ENCODE measurements around the gene ZNF227.
"Not testable (repeated sequence)": the region's sequence is repeated elsewhere in the genome, so short reads cannot be mapped to it uniquely, and the experiment has no call there.

Gene ZNF227

GRCh38 chr19:44212250-44212865 is at the start of gene ZNF227:
TSS of gene ZNF227 (plus strand) at chr19:44212532. CDS start at chr19:44217793, 5,261 bp downstream.
- peak; percentile 66 to 74 for DNase-seq (ENCODE audit: low read depth in 2 of 2)

GRCh38 chr19:44163789-44164188 is 48.5 kb upstream of the ZNF227 start:
- DNase-seq (ENCODE audit: low read depth in 2 of 2) = no peak

- no peak for DNase-seq (ENCODE audit: low read depth in 2 of 2)
Measured at GRCh38 chr19:44164327-44164672, 48.0 kb upstream of the ZNF227 start.

DNA sequence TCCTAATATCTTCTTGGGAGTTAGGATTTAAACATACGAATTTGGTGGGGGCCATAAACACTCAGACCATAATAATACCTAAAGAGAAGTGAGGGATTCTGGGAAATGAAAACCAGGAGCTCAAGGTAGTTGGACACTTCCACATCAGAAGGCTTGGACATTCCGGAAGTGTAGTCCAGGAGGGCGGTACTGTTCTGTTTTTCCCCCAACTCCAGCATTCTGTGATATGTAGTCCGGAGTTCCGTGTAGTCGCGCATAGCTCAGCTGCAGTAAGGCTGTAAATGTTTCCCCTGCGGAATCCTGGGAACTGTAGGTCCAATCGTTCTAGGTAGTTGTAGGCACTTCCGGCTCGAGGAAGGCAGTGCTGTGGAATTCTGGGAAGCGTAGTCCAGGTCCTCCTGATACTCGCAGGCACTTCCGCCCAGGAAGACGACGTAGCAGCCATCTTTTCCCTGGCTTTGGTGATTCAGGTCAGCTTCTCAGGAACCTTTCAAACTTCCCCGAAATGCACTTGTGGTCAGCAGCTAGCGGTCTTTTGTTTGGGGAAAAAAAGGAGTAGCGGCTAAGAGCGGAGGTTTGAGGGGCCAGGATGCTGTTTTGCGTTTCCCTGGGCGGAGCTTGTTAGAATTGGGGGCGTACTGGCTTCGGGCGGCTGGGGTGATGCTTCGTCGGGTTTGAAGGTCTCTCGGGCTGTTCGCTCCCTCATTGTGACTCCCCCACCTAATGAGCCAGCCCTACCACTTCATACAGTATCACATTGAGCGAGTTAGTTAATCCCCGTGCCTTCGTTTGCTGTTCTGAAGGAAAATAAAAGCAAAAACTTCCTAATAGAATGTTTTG is 47.4 kb upstream of the ZNF227 start, which contains the start of gene ZNF226:
ZNF226 (plus strand) TSS at position 428 of the 840 bp plus-strand sequence. CDS start 4,981 bp downstream, outside the sequence.
- DNase-seq (ENCODE audit: low read depth in 2 of 2) = peak; percentile 61 to 82

DNA sequence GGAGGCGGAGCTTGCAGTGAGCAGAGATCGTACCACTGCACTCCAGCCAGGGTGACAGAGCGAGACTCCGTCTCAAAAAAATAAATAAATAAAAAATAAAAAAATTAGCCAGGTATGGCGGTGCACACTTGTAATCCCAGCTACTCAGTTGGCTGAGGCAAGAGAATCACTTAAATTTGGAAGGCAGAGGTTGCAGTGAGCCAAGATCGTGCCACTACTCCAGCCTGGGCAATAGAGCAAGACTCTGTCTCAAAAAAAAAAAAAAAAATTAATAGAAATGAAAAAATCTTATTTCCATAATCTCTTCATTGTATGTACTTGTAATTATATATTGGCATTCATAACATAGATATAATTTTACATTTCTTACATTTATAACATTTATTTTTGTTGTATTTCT is 41.7 kb upstream of the ZNF227 start:
- DNase-seq (ENCODE audit: low read depth in 2 of 2) = not testable (repeated sequence)

GRCh38 chr19:44176590-44176989 is 35.7 kb upstream of the ZNF227 start:
- no peak for DNase-seq (ENCODE audit: low read depth in 2 of 2)

DNA sequence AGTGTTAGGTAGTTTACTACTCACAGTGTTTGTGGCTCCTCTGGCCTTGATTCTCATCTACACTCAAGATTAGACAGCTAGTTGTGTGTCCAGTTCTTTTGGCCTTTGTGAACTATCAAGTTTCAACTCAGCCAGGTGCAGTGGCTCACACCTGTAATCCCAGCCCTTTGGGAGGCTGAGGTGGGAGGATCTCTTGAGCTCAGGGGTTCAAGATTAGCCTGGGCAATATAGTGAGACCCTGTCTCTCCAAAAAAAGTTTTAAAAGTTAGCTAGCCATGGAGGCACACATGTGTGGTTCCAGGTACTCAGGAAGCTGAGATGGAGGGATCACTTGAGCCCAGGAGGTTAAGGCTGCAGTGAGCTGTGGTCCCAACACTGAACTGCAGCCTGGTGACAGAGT is 31.4 kb upstream of the ZNF227 start:
- no peak for DNase-seq (ENCODE audit: low read depth in 2 of 2)

GRCh38 chr19:44182145-44182544 is 30.2 kb upstream of the ZNF227 start:
- no peak for DNase-seq (ENCODE audit: low read depth in 2 of 2)

- no peak for DNase-seq (ENCODE audit: low read depth in 2 of 2)
Measured at GRCh38 chr19:44190020-44190419, 22.3 kb upstream of the ZNF227 start.

DNA sequence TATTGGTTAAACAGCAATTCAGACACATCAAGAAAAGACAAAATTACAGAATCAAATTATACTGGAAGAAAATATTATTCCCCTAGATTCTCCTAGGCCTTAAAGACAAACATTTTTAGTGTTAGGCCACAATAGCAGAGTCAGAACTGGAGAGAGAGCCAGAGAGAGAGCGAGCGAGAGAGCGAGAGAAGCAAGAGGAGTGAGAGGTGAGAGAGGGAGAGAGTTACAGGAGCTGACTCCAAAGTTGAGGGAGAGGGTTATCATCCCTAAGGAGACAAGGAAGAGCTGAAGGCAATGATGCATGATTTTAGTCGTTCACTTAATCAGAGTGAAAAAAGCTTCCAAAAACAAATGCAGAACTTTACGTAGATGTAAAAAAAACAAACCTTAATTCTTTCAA is 20.2 kb upstream of the ZNF227 start:
- DNase-seq (ENCODE audit: low read depth in 2 of 2) = no peak

GRCh38 chr19:44196772-44197171 is 15.6 kb upstream of the ZNF227 start:
- no peak for DNase-seq (ENCODE audit: low read depth in 2 of 2)

DNA sequence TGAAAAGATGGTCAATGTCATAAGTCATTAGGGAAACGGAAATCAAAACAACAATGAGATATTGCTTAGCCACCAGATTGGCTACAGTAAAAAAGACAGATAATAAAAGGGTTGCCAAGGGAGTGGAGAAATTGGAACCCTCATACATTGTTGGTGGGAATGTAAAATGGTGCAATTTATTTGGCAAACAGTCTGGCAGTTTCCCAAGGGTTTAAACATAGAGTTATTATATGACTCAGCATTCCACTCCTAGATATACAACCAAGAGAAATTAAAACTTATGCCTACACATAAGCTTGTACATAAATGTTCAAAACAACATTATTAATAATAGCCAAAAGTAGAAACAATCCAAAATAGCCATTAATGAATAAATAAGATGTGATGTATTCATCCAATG is 9.9 kb upstream of the ZNF227 start:
- no peak for DNase-seq (ENCODE audit: low read depth in 2 of 2)

DNA sequence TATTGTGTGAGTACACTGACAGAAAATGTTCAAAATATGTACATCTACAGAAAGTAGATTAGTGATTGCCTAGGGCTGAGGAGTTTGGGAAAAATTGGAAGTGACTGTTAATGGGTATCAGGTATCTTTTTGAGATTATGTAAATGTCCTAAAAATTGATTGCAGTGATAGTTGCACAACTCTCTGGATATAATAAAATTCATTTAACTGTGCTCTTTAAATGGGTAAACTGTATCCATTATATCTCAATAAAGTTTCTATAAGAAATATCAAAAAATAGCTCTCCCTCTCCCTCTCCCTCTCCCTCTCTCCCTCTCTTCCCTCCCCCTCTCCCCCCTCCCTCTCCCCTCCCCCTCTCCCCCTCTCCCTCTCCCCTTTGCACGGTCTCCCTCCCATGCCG is 9.4 kb upstream of the ZNF227 start:
- DNase-seq (ENCODE audit: low read depth in 2 of 2) = no peak

DNA sequence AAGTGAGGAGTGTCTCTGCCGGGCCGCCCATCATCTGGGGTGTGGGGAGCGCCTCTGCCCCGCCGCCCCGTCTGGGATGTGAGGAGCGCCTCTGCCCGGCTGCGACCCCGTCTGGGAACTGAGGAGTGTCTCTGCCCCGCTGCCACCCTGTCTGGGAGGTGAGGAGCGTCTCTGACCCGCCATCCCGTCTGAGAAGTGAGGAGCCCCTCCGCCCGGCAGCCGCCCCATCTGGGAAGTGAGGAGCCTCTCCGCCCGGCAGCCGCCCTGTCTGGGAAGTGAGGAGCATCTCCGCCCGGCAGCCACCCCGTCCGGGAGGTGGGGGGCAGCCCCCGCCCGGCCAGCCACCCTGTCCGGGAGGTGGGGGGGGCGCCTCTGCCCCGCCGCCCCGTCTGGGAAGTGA is 8.5 kb upstream of the ZNF227 start:
- not testable (repeated sequence) for DNase-seq (ENCODE audit: low read depth in 2 of 2)

DNA sequence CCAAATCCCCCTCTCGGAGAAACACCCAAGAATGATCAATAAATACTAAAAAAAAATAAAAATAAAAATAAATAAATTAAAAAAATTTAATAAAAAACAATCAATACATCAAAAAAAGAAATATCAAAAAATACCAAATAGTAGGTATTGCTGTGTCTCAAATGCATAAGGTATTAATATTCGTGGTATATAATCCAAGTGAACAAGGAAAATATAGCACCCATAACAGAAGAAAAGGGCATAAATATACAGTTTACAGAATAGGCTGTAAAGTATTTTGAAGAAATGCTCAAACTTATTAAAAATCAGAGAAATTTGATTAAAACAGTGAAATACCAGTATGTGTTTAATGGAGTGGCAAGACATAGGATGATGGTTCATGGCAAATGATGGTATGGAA is 7.6 kb upstream of the ZNF227 start:
- no peak for DNase-seq (ENCODE audit: low read depth in 2 of 2)

- peak; percentile 61 to 69 for DNase-seq (ENCODE audit: low read depth in 2 of 2)
Measured at GRCh38 chr19:44207126-44207803, 5.1 kb upstream of the ZNF227 start.

GRCh38 chr19:44212866-44213346 is 574 bp downstream of the ZNF227 start:
- no peak for DNase-seq (ENCODE audit: low read depth in 2 of 2)

- not testable (repeated sequence) for DNase-seq (ENCODE audit: low read depth in 2 of 2)
Measured at GRCh38 chr19:44219926-44220325, 7.6 kb downstream of the ZNF227 start.

- not testable (repeated sequence) for DNase-seq (ENCODE audit: low read depth in 2 of 2)
Measured at GRCh38 chr19:44220761-44221160, 8.4 kb downstream of the ZNF227 start.

GRCh38 chr19:44221291-44221690 is 9.0 kb downstream of the ZNF227 start:
- DNase-seq (ENCODE audit: low read depth in 2 of 2) = not testable (repeated sequence)

DNA sequence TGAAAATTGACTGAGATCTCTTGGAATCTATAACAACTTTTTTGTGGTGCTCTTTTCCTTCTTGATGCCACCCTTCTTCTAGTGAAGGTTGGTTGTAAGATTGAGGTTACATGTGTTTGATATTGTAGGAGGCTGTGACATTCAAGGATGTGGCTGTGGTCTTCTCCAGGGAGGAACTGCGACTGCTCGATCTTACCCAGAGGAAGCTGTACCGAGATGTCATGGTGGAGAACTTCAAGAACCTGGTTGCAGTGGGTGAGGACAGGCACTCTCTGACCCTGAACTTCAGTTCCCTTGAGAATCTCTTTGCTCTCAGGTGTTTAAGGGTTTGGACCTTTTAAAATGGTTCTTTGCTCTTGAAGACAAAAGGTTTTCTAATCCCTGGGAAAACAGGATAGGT is 16.0 kb downstream of the ZNF227 start:
- no peak for DNase-seq (ENCODE audit: low read depth in 2 of 2)

- DNase-seq (ENCODE audit: low read depth in 2 of 2) = no peak
Measured at GRCh38 chr19:44232867-44233266, 20.5 kb downstream of the ZNF227 start.

Data from activated CD8-positive, alpha-beta memory T cell treated with anti-CD3 and anti-CD28 coated beads for 4 hours (primary cell).